ENCODE measurements around the gene NDUFA7.
A peak's percentile ranks its signal among the peaks of the same experiment; 100 is the strongest.

NDUFA7 gene

DNA sequence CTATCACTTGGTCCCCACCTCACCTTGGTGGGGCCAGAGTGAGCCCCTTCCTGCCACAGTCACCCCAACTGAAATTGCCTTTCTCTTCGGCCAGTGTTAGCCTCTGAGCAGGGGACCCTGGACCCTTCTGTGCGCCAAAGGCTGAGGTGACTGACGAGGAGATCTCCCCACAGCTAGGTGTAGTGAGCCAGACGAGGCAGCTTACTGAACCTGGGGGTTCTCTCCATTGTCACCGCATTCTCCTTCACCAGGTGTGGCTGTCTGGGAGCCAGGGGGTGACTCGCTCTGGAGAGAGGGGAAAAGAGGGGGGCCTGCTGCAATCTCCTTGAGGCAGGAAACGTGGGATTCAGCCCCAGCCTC lies 1.4 kb upstream of the NDUFA7 start:
- ChIA-PET POLR2A (interaction anchor here (0.6 to 2.0 kb wide), 4 partner anchors 12 to 236 kb away, joined by 3 to 22 read pairs (median 3); no protein-coding TSS in a partner anchor), CTCF (interaction anchor here (0.7 kb wide), 2 partner anchors 10 to 31 kb away, joined by 3 to 4 read pairs; no protein-coding TSS in a partner anchor)
- peaks cover 7 to 32% of the 10 kb centered on the region in 2 experiments for H3K36me3 ChIP-seq (ENCODE audit: control insufficient read depth in 2 of 2, insufficient read depth in 1 of 2, low read length in 2 of 2)
- TF ChIP-seq ZNF621 (tag by site-specific recombination; IDR thresholded peaks at IDR 0.05): no peak
- TF ChIP-seq ZNF501 (tag by site-specific recombination; IDR thresholded peaks at IDR 0.05): no peak
- no peak for TF ChIP-seq ZNF610 (tag by site-specific recombination; IDR thresholded peaks at IDR 0.05; ENCODE audit: borderline replicate concordance)
- TF ChIP-seq MEIS1 (CRISPR knock-in tag; IDR thresholded peaks at IDR 0.05; ENCODE audit: borderline replicate concordance): no peak
- no peak for TF ChIP-seq ZNF292 (tag by site-specific recombination; IDR thresholded peaks at IDR 0.05; ENCODE audit: borderline replicate concordance, low read depth)
- no peak for TF ChIP-seq ZSCAN18 (tag by site-specific recombination; IDR thresholded peaks at IDR 0.05)
- TF ChIP-seq ZNF350 (tag by site-specific recombination; IDR thresholded peaks at IDR 0.05): no peak
- no peak for TF ChIP-seq ZNF211 (tag by site-specific recombination; IDR thresholded peaks at IDR 0.05; ENCODE audit: low read depth)
- TF ChIP-seq ZBTB8A (tag by site-specific recombination; IDR thresholded peaks at IDR 0.05): no peak
- no peak for TF ChIP-seq ZNF473 (tag by site-specific recombination; IDR thresholded peaks at IDR 0.05)
- no peak for TF ChIP-seq ZNF530 (tag by site-specific recombination; IDR thresholded peaks at IDR 0.05; ENCODE audit: low read depth)
- TF ChIP-seq YY1 (tag by site-specific recombination; IDR thresholded peaks at IDR 0.05): no peak
- peak overlapping the region; percentile 97 for H3K4me3 ChIP-seq (ENCODE audit: low read depth, low read length)
- H3K27ac ChIP-seq (ENCODE audit: extremely low read depth, low read depth, low read length): no peak overlapping the region; the same call in 1 of the 2 replicates
- H3K9me3 ChIP-seq (ENCODE audit: control insufficient read depth, insufficient read depth, low read depth, low read length): no peaks in the 10 kb centered on the region
- H3K4me1 ChIP-seq (ENCODE audit: control insufficient read depth, insufficient read depth, low read length): peaks cover 5% of the 10 kb centered on the region; the same call in 1 of the 2 replicates

GRCh38 chr19:8321986-8322637 lies 937 bp upstream of the NDUFA7 start:
- Histone ChIP-seq H3K9me3 (ENCODE audit: control insufficient read depth, insufficient read depth, low read depth, low read length) (no peaks in the 10 kb centered on the region), H3K36me3 (ENCODE audit: control insufficient read depth in 2 of 2, insufficient read depth in 1 of 2, low read length in 2 of 2) (peaks cover 7 to 32% of the 10 kb centered on the region in 2 experiments), H3K27ac (ENCODE audit: extremely low read depth, low read depth, low read length) (peak overlapping the region; percentile 83), H3K4me3 (ENCODE audit: low read depth, low read length) (peak overlapping the region; percentile 97), H3K4me1 (ENCODE audit: control insufficient read depth, insufficient read depth, low read length) (peaks cover 5% of the 10 kb centered on the region; the same call in 1 of the 2 replicates)
- ChIA-PET CTCF (interaction anchor here (0.7 to 1.0 kb wide), 5 partner anchors 11 to 258 kb away, joined by 3 to 4 read pairs (median 3); no protein-coding TSS in a partner anchor), POLR2A (interaction anchor here (0.6 to 2.0 kb wide), 10 partner anchors 9 to 1253 kb away, joined by 3 to 22 read pairs (median 6); partner anchors contain the start of genes RAB11B, ZNF414 and ZNF557)
- TF ChIP-seq ZNF658 (tag by site-specific recombination; IDR thresholded peaks at IDR 0.05) (no peak), ZNF394 (tag by site-specific recombination; IDR thresholded peaks at IDR 0.05; ENCODE audit: borderline replicate concordance) (no peak), ZNF157 (tag by site-specific recombination; IDR thresholded peaks at IDR 0.05) (no peak), PBX3 (CRISPR knock-in tag; IDR thresholded peaks at IDR 0.05) (no peak), ZBTB48 (tag by site-specific recombination; IDR thresholded peaks at IDR 0.05) (no peak), ZNF266 (tag by site-specific recombination; IDR thresholded peaks at IDR 0.05; ENCODE audit: low read depth) (no peak), ZNF423 (tag by site-specific recombination; IDR thresholded peaks at IDR 0.05) (no peak), ZNF202 (tag by site-specific recombination; IDR thresholded peaks at IDR 0.05; ENCODE audit: borderline replicate concordance) (no peak), ZNF561 (tag by site-specific recombination; IDR thresholded peaks at IDR 0.05; ENCODE audit: borderline replicate concordance) (no peak), ZNF138 (tag by site-specific recombination; IDR thresholded peaks at IDR 0.05; ENCODE audit: borderline replicate concordance) (no peak), ZNF600 (tag by site-specific recombination; IDR thresholded peaks at IDR 0.05) (no peak), ZIC2 (tag by site-specific recombination; IDR thresholded peaks at IDR 0.05) (no peak), ZNF670 (tag by site-specific recombination; IDR thresholded peaks at IDR 0.05; ENCODE audit: low read depth) (no peak), GFI1B (tag by site-specific recombination; IDR thresholded peaks at IDR 0.05) (no peak; the same call in 1 of the 2 replicates)
- TF ChIP-seq, protein P1, sequence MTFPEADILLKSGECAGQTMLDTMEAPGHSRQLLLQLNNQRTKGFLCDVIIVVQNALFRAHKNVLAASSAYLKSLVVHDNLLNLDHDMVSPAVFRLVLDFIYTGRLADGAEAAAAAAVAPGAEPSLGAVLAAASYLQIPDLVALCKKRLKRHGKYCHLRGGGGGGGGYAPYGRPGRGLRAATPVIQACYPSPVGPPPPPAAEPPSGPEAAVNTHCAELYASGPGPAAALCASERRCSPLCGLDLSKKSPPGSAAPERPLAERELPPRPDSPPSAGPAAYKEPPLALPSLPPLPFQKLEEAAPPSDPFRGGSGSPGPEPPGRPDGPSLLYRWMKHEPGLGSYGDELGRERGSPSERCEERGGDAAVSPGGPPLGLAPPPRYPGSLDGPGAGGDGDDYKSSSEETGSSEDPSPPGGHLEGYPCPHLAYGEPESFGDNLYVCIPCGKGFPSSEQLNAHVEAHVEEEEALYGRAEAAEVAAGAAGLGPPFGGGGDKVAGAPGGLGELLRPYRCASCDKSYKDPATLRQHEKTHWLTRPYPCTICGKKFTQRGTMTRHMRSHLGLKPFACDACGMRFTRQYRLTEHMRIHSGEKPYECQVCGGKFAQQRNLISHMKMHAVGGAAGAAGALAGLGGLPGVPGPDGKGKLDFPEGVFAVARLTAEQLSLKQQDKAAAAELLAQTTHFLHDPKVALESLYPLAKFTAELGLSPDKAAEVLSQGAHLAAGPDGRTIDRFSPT (tag by site-specific recombination; IDR thresholded peaks at IDR 0.05): no peak
